Gastrocnemius medialis (tissue), 4 donors: ENCODE results near the gene CDKAL1.

ENCODE experiments used
- CTCF ChIP-seq, 5 experiments: fragments of 450-650 bp in 3 of 5; fragments of 200-600 bp in 2 of 5; sonication (generic) in 2 of 5; IDR thresholded peaks in 4 of 5; conservative IDR thresholded peaks in 1 of 5; 1 replicate in 4 of 5; 2 replicates in 1 of 5; pipeline ENCODE4 v1.5.1; 2016 to 2019; ENCODE audit warnings: antibody characterized with exemption in 5 of 5, mild to moderate bottlenecking in 3 of 5, moderate library complexity in 3 of 5
- POLR2A ChIP-seq, 2 donors: fragments of 450-650 bp; IDR thresholded peaks; one replicate each; pipeline ENCODE4 v1.6.1; 2017; ENCODE audit warnings: antibody characterized with exemption in 2 of 2, mild to moderate bottlenecking in 2 of 2, moderate library complexity in 2 of 2

DNA sequence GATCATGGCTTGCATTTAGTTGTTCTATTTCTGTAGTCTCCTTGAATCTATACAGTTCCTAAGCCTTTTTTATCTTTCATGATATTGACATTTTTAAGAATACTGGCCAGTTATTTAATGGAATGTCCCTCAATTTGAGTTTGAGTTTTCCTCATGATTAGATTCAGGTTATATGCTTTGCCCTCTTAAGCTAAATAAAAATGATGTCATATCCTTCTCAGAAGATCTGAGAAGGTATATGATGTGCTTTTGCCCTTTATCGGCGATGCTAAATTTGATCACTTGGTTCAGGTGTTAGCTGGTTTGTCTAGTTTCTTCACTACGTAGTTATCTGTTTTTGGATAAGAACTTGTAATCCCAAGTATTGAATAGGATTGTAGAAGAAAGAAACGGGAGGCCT, 549.5 kb downstream of the CDKAL1 start:
- TF ChIP-seq CTCF (IDR thresholded peaks at IDR 0.05 in 4 of 5, conservative IDR thresholded peaks at IDR 0.05 in 1 of 5) (no peak), POLR2A (IDR thresholded peaks at IDR 0.05) (no peak)
